ENCODE data around the gene CRYBG3.

CRYBG3 gene

DNA sequence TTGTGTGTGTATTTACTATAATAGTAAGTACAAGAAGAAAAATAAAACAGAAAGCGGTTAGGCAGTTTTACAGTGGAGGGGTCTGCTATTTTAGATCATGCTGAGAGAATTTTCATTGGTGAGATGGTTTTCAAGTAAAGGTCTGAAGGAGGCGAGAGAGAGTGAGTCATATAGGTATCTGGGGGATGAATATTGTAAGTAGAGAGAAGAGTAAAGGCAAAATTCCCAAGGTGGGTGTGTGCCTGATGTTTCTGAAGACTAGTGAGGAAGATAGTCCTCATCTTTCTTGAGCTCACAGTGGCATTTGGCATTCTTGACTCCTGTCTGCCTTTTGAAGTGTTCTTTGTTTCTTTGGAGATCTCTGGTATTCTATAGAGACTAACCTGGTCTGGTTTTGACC lies 38.6 kb downstream of the CRYBG3 start:
- no peak overlapping the region for H3K27ac ChIP-seq
- TF ChIP-seq, protein P1, sequence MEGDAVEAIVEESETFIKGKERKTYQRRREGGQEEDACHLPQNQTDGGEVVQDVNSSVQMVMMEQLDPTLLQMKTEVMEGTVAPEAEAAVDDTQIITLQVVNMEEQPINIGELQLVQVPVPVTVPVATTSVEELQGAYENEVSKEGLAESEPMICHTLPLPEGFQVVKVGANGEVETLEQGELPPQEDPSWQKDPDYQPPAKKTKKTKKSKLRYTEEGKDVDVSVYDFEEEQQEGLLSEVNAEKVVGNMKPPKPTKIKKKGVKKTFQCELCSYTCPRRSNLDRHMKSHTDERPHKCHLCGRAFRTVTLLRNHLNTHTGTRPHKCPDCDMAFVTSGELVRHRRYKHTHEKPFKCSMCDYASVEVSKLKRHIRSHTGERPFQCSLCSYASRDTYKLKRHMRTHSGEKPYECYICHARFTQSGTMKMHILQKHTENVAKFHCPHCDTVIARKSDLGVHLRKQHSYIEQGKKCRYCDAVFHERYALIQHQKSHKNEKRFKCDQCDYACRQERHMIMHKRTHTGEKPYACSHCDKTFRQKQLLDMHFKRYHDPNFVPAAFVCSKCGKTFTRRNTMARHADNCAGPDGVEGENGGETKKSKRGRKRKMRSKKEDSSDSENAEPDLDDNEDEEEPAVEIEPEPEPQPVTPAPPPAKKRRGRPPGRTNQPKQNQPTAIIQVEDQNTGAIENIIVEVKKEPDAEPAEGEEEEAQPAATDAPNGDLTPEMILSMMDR (conservative IDR thresholded peaks at IDR 0.05): no peak
- no peak for TF ChIP-seq ZFX (IDR thresholded peaks at IDR 0.05)

DNA sequence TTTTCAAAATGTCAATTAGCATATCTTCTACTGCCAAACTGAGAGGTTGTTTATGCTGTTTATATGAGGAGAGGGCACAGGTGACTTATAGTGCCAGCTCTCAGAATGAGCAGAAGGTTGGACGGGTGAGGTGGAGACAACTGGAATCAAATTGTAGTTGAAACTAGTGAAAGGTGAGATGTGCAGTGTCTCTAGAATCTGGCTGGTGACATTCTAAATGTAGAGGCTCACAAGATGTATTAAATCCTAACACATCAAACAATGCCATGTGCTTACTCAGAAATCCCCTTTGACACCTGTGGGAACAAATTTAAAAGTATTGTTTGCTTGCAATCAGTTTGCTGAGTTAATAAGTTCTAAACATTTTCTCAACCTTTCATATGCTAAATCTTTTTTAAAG lies 40.8 kb downstream of the CRYBG3 start:
- no peak overlapping the region for H3K27ac ChIP-seq

DNA sequence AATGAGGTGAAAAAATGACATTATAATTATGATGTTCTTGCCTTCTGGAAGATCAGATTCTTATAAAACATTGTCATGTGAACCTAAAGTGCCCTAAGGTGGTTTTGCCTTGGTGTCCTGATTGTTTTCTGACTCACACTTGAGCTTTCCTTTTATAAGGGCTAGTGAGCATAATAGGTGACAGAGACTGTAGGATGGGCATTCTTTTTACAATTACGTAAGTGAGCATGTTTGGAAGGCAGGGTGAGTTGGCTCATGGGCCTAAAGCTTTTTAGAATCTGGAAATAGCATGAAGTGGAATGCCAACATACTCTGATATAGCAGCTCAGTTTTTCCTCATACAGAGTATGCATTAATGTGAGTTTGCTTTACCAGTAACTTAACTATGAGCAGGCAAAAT lies 41.2 kb downstream of the CRYBG3 start:
- TF ChIP-seq, protein P1 (conservative IDR thresholded peaks at IDR 0.05): no peak
- TF ChIP-seq ZFX (IDR thresholded peaks at IDR 0.05): no peak
- no peak overlapping the region for H3K27ac ChIP-seq

More for the DNA sequence above, 40.8 kb downstream of the CRYBG3 start:
- TF ChIP-seq, protein P1 (conservative IDR thresholded peaks at IDR 0.05): no peak
- no peak for TF ChIP-seq ZFX (IDR thresholded peaks at IDR 0.05)

DNA sequence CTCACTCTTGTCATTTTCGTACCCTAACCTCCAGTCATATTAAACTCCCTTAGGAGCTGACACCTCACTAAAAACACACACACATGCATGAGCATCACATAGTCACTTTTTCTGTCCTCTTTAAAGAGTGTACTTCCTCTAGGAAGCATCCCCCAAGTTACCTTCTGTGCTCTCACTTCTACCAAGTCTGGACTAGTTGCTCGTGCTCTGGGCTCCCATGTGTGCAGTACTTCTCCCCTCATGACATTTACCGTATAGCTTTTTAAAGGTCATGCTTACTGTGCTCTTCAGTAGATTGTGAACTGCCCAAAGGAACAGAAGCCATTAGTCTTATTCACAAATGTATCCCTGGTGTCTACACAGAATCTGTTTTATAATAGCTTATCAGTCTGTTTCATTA lies 42.0 kb downstream of the CRYBG3 start:
- TF ChIP-seq ZFX (IDR thresholded peaks at IDR 0.05): no peak
- TF ChIP-seq, protein P1 (conservative IDR thresholded peaks at IDR 0.05): no peak

DNA sequence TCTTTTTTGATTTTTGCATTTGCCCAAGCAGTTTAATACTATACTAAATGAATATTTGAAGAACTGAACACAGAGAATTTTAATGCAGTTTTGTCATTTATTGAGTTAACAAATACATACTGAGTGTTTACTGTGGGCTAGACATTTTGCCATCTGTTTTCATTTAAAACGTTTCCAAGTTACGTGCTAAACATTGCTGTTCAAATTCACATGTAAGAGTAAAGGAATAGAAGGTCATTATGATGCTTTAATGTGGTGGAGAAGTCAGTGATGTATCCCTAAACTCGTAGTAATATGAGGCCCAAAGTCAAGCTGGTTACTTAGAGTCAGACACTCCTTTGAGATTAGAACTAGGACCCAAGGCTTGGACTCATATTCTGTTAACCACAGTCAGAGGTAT lies 49.4 kb downstream of the CRYBG3 start:
- no peak overlapping the region for H3K27ac ChIP-seq
- TF ChIP-seq, protein P1 (conservative IDR thresholded peaks at IDR 0.05): no peak
- no peak for TF ChIP-seq ZFX (IDR thresholded peaks at IDR 0.05)

More for the DNA sequence above, 42.0 kb downstream of the CRYBG3 start:
- H3K27ac ChIP-seq: no peak overlapping the region

DNA sequence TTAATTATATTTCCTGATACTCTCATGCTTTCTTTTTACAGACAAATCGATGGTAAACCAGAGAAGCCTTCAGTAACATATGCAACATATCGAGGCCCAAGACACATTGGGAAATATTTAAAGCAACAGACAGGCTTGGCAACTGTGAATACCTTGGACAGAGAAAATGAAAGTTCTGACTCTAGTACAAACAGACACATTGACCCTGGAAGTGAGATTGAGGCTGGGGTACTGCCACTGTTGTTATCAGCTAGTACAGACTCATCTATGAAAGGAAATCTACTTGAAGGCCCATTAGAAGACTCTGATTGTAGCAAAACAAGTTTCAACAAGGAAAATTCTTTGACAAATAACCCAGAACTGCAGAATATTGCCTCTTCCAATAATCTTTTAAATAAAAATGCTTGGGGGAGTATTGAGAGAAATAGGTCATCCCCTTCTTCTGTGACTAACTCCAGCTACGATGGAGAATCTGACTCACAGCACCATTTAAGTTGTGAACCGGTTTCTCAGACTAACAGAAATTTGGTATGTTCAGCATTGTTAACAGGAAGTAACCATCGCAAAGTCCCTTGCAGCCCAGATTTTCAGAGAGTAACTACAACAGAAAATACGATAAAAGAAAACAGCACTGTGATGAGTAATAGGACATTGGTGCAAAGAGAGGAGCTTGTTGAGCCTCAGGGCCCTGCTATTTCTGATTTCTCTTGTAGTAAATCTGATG lies 50.2 kb downstream of the CRYBG3 start:
- H3K27ac ChIP-seq: no peak overlapping the region
- TF ChIP-seq ZFX (IDR thresholded peaks at IDR 0.05): no peak
- TF ChIP-seq, protein P1 (conservative IDR thresholded peaks at IDR 0.05): no peak

DNA sequence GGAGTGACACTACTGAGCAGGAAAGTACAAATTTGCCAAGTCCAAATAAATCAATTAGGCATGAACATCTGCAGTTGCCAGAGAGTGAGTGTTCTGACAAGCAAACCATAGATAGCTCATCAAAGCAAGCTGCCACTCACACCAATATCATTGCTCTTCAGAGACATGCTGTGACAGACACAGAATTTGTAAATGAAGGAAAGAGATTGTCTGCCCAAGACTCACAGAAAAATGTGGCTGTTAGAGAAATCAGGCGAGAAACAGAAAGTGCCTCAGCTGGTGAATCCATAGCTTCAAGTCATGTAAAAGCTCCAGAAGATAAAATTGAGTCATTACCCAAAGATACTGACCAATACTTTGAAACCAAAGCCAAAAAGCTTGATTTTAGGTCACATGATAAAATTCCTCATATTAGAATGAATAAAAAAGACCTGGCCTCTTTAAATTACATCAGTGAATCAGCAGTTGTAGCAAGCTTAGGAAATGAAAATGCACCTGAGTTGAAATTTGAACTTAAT lies 50.8 kb downstream of the CRYBG3 start:
- no peak overlapping the region for H3K27ac ChIP-seq
- TF ChIP-seq, protein P1 (conservative IDR thresholded peaks at IDR 0.05): no peak
- TF ChIP-seq ZFX (IDR thresholded peaks at IDR 0.05): no peak

Data from C4-2B (cell line).